GM21381 (cell line): ENCODE results near the gene PCSK6.
A peak's percentile ranks its signal among the peaks of the same experiment; 100 is the strongest.
"Not testable (repeated sequence)": the region's sequence is repeated elsewhere in the genome, so short reads cannot be mapped to it uniquely, and the experiment has no call there.

ENCODE experiments used
- ATAC-seq: cut with Tn5 transposase; IDR thresholded peaks from one replicate; pipeline ENCODE4 v1.9.1; 2021; ENCODE audit warnings: mild to moderate bottlenecking, moderate library complexity; ENCODE audit not compliant: unreplicated experiment

Gene PCSK6

GRCh38 chr15:101288905-101289513, 200.5 kb downstream of the PCSK6 start:
- no peak for ATAC-seq

DNA sequence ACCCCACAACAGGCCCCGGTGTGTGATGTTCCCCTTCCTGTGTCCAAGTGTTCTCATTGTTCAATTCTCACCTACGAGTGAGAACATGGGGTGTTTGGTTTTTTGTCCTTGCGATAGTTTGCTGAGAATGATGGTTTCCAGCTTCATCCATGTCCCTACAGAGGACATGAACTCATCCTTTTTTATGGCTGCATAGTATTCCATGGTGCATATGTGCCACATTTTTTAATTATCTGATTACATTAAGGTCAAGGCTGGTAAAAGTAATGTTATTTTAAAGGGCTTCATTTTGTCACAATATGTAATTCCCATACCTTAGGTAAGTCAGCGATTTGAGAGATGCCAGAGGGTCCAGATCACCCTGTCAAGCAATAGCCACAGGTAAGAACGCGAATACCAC, 202.2 kb downstream of the PCSK6 start:
- ATAC-seq = not testable (repeated sequence)

DNA sequence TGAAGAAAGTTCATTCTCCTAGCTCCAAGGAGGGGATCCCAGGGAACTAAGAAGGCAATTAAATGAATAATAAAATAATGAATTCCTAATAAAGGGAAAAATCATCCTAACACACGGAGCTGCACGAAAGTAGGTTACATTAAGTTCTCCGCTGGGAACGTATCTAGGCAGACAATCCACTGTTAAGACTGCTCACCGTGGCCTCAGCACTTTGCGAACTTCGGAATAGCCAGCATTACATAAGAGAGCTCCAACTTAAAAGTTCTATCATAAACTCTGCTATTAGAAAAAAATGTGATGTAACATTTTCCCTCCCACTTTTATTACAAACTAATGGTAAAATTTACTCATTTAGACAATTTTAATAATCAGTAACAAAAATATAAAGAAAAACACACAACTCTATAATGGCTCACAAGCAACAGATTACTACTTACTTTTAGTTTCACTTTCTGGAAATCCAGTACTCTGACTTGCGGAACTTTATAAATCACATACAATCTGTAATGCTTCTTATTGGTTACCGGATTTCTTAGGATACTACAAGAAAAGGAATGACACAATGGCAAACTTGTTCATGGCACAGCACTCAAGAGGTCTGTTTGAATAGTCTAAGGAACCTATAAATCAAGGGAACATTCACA, 202.9 kb downstream of the PCSK6 start:
- no peak for ATAC-seq

DNA sequence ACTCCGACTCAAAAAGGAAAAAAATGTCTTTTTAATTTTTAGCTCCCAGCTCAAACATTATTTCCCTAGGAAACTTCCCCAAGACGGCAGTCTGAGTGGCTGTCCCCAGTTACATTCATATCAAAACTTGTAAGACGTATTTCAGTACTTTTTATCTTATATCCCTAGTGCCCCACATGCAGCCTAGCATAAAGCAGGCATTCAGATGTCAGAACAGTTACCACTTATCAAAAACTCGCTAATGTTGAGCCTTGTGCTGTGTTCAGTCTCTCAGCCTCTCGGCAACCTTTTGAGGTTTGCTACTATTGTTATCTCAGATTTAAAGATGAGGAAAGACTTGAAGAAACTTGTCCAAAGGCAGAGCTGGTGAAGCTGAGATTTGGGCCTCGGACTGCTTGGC, 205.6 kb downstream of the PCSK6 start:
- ATAC-seq = no peak

GRCh38 chr15:101280007-101280406, 209.5 kb downstream of the PCSK6 start:
- no peak for ATAC-seq

- ATAC-seq = no peak
Observed at GRCh38 chr15:101277943-101278564, 211.5 kb downstream of the PCSK6 start.

GRCh38 chr15:101277038-101277822, 212.3 kb downstream of the PCSK6 start, which contains the start of gene SELENOS:
TSS of gene SELENOS (minus strand) at chr15:101277485. CDS start at chr15:101277417, 68 bp downstream.
- ATAC-seq = peak; percentile 87

DNA sequence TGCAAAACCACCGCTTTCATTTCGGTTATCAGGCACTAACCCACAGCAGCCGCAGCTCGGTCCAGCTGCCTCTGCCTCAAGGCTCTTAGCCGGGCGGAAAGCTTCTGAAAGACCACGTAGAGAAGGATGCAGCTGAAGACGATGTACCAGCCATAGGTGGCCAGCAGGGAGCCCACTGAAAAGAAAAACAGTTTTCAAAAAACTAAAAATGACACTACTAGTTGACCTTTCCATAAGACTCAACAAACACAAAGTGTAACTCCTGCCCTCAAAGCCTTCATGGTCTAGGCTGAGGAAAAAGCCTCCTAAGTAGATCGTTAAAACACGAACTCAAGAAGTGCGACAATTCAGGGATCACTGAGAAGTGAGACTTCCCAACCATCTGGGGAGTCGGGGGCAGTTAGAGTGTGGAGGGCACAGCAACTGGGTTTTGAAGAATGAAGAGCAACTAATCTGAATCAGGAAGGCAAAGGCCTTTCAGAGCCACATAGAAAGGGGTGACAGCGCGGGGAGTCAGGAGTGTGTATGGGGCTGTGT, 212.9 kb downstream of the PCSK6 start:
- ATAC-seq = peak; percentile 30

DNA sequence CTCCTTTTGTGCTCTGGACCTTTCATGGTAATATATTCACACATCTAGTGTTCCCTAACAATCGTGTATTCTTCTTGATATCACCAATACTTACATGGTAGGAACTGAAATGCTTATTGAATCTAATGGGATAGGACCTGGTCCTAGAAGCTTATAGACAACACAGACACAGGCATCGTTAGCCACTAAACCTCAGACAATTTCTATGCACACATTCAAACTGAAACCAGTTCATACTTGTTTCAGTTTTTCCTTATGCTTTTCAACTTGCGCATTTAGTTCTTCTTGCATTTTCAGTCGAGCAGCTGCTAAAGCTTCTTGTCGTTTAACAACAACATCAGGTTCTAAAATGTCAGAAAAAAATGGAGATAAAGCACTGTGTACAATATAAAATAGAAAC, 214.5 kb downstream of the PCSK6 start:
- no peak for ATAC-seq

DNA sequence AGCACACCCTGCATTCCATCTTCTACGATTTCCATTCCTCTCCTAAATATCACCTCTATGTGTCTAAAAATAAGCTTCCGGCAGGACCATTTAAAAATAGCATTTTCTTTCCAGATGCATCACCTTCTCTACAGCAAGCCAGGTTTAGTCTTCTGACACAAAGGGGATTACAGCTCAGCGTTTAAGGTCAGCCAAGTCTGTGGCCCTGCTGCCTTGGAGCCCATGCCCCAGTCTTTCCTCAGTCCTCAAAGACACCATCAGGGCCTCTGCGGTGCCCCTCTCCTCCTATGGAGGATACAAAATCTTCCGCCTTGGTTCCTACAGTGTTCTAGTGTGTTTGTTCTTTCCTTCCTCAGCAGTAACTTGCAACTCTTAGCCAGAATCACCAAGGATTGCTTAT, 216.0 kb downstream of the PCSK6 start:
- ATAC-seq = no peak

DNA sequence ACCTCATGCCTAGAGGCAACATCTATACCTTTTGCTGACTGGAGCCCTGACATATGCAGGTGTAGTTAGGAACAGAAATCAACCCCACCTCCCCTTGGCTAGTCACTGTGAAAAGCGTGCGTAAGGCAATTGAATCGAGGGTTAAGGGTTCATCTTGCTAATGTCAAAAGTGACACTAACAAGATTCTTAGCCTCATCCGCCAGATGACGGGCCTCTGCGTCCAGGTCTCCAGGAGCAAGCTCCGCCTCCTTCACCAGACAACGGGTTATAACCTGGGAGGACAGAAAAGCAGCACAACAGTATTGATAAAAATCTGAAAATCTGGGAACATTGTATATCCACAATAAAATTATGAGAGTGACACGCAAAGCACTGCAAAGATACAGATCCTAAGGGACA, 216.9 kb downstream of the PCSK6 start:
- no peak for ATAC-seq

- no peak for ATAC-seq
Observed at GRCh38 chr15:101269479-101270223, 219.9 kb downstream of the PCSK6 start.

- no peak for ATAC-seq
Observed at GRCh38 chr15:101267320-101268104, 222.0 kb downstream of the PCSK6 start.

GRCh38 chr15:101266787-101267186, 222.7 kb downstream of the PCSK6 start:
- no peak for ATAC-seq

GRCh38 chr15:101266034-101266433, 223.5 kb downstream of the PCSK6 start:
- ATAC-seq = no peak

DNA sequence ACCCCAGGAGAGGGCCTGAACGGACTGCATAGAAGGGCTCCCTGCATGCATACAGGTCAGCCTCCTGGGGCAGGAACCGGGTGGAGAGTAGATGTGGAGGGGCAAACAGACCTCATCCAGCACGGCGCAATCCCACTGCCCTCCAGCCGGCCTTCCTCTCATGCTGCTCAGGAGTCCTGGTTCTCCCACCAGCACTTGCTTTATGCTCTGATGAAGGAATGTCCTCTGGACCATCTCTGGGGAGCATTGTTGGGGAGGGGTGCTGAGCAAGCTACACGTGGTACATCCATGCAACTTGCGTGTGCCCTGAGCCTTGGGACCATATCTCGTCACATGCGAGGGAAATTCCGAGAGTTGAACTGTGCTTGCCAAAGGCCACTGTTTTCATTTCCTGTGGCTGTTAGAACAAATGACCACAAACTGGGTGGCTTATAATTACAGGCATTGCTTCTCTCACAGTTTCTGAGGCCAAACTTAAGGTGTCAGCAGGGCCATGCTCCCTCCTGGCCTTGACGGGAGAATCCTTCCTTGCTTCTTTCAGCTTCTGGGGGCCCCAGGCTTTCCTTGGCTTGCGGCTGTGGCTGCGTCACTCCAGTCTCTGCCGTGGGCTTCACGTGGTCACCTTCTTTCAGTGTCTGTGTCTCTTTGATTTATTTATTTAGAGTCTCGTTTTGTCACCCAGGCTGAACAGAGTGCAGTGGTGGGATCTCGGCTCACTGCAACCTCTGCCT, 224.4 kb downstream of the PCSK6 start:
- no peak for ATAC-seq

GRCh38 chr15:101264011-101264410, 225.5 kb downstream of the PCSK6 start:
- ATAC-seq = no peak

DNA sequence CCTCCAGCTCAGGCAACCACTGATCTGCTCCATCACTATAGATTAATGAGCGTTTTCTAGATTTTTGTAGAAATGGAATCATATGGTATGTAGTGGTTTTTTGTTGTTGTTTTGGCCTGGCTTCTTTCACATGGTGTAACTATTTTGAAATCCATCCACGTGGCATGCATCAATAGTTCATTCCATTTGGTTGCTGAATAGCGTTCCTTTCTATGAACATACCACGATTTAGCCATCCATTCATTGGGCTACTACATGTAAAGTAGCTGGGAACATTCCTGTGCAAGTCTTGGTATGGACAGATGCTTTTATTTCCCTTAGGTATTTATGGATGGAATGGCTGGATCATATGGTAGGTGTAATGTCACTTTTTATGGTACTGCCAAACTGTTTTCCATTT, 227.0 kb downstream of the PCSK6 start:
- ATAC-seq = no peak
